HS-27A (cell line): ENCODE measurements around the gene PRM3.

Source experiments
- DNase-seq: peaks from one replicate; pipeline ENCODE4 v3.0.0-alpha.2; 2012; ENCODE audit warnings: low read depth, missing footprints

Gene PRM3

GRCh38 chr16:11272921-11273720 is at the start of gene PRM3:
TSS of gene PRM3 (minus strand) at chr16:11273629. CDS start at chr16:11273595, 34 bp downstream.
- no peak for DNase-seq

DNA sequence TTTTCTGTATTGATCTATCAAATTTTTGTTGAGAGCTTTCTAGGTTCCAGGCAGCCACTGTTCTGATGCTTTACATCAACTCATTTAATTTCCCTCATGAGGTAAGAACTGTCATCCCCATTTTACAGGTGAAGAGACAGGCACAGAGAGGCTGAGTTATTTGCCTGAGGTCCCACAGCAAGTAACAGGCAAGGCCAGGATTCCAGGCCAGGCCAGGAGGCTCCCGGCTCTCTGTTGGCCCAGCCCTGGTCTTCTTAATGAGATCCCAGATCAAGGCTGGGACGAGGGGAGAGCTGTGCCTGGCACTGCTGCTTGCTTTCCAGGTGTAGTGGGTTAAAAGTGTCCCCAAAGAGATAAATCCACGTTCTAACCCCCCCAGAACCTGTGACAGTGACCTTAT is 49.4 kb upstream of the PRM3 start:
- DNase-seq, result no peak

GRCh38 chr16:11321662-11322061 is 48.2 kb upstream of the PRM3 start:
- no peak for DNase-seq

GRCh38 chr16:11320170-11320569 is 46.7 kb upstream of the PRM3 start:
- DNase-seq, result no peak

DNA sequence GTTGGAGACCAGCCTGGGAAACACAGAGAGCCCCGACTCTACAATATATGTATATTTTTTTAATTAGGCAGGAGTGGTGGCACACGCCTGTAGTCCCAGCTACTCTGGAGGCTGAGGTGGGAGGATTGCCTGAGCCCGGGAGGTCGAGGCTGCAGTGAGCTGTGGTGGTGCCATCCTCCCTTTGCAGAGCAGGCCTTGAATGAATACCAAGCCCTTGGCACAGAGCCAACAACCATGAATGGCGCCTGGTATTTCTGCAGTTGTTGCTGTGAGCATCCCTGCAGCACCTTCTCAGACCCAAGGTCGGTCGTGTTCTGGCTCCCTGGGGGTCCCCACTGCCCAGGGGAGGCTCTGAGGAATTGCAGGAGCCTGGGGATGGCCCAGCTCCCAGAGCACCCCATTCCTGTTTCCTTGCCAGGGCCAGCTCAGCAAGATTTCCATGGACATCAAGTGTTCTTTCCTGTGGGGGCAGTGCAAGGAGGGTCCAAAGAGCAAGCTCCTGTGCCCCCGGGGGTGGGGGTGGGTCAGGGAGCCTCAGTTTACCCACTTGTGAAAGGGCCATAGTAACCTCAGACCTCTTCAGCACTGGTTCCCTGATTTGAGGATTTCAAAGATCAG is 46.2 kb upstream of the PRM3 start:
- no peak for DNase-seq

GRCh38 chr16:11318817-11319216 is 45.4 kb upstream of the PRM3 start:
- DNase-seq, result no peak

DNA sequence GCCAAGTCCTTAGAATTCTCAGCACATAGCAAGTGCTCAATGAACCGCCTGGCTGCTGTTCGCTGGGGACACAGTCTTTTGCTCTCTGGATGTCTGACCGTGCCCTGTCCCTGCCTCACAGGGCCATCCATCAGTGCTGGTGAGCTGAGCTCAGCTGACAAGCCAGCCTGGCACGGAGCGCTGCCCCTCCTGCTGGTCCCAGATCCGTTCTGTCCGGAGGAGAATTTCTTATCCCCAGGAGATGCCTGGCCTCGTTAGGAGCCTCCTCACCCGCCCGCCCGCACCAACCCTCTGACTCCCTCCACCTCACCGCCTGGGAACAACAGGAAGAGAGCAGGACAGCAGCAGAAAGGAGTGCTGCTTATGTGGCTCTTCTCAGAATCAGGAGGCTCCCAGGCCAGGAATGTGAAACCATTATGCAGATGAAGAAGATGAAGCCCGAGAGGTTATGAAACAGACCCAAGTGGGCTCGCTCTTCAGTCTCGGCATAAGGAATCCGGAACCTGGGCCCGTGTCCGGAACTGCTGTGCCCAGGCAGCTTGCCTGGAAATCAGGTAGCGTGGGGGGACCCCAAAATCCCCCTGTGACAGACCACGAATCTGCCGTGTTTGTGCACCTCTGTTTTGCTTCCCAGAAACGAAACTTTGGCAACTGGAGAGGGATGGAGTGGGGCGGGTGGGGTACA is 43.0 kb upstream of the PRM3 start:
- no peak for DNase-seq

DNA sequence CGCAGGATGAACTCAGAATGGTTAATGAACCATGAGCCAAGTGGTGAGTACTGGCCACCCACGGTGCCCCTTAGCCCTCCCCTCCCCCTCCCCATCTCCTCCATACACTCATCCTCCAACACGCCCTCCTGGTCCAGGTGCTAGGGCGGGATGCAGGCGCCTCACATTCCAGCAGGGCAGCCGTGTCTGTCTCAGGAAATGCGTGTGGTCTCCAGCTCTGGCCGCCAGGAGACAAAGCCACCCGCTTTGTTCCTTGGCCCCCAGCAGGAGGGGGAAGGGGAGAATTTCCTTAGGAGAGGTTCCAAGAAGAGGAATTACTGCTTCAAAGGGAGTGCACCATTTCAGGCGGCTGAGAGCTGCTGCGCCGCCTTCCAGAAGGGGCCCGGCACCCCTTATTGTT is 42.1 kb upstream of the PRM3 start:
- no peak for DNase-seq

DNA sequence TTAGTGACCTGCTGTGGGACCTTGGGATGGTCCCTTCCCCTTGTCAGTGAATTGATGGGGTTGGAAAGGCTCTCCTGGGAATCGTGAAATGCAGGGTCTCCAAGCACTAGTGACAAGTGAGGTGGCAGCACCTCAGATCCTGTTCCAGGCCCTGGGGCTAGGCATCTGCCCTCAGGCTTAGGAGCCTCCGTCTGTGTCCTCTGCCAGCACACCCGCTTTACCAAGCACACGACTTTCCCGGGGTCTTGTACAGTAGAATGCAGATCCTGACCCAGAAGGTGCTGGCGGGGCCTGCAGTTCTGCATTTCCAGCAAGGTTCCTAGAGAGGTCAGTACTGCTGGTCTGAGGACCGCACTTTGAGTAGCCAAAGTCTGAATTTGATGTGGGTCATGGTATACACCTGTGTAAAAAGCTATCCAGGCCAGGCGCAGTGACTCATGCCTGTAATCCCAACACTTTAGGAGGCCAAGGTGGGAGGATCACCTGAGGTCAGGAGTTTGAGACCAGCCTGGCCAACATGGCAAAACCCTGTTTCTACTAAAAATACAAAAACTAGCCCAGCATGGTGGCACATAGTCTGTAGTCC is 41.0 kb upstream of the PRM3 start:
- DNase-seq, result no peak

GRCh38 chr16:11313493-11314308 is 40.3 kb upstream of the PRM3 start:
- no peak for DNase-seq

DNA sequence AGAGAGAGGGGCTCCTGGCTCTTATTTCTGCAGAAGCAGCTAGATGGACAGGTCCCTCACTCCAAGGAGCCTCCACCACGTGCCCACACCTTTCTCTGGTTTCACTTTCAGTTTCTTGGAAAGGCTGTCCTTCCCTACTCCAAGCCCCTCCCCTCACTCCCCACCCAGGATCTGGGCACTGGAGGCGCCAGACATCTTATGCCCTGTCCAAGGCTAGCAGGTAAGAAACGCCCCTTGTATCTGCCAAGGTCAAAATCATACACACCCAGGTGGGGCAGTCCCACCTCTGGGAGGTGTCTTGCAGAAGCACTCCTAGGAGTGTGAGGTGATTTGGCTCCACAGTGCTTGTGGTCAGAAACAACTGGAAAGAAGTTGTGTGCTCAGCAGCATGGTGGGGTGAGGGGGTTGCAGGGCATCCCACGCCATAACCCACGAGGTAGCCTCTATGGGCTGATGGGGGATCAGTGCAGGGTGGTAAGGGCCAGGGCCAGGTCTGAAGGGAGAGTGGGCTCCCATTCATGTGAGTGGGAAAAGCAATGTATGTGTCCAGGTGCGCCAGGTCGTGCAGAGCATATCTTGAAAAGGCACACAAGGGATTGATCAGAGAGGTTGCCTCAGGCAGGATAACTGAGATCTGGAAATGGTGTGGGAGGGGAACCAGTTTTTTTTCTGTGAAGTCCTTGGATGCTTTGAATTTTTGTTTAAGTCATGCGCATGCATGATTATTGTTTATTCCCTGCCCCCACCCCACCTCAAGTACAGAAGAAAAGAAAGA is 39.5 kb upstream of the PRM3 start:
- DNase-seq, result no peak

- DNase-seq, result no peak
Observed at GRCh38 chr16:11310997-11311561, 37.6 kb upstream of the PRM3 start.

DNA sequence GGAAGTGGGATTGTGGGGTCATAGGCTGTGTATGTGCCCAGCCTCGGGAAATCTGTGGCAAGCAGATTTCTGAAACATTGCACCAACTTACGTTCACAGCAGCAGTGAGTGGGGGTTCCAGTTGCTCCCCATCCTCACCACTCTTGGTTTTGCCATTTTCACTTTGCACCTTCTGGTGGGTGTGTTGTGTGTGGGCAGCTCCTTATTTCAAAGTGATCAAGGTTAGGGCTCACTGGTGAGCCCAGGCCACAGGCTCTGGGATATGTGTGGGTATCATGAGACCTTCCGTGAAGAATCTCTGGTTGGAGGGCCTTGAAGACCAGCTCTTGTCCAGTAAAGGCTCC is 37.2 kb upstream of the PRM3 start:
- DNase-seq, result no peak

- no peak for DNase-seq
Observed at GRCh38 chr16:11309895-11310633, 36.6 kb upstream of the PRM3 start.

- no peak for DNase-seq
Observed at GRCh38 chr16:11308493-11309283, 35.3 kb upstream of the PRM3 start.

GRCh38 chr16:11307639-11308492 is 34.4 kb upstream of the PRM3 start:
- DNase-seq, result no peak

DNA sequence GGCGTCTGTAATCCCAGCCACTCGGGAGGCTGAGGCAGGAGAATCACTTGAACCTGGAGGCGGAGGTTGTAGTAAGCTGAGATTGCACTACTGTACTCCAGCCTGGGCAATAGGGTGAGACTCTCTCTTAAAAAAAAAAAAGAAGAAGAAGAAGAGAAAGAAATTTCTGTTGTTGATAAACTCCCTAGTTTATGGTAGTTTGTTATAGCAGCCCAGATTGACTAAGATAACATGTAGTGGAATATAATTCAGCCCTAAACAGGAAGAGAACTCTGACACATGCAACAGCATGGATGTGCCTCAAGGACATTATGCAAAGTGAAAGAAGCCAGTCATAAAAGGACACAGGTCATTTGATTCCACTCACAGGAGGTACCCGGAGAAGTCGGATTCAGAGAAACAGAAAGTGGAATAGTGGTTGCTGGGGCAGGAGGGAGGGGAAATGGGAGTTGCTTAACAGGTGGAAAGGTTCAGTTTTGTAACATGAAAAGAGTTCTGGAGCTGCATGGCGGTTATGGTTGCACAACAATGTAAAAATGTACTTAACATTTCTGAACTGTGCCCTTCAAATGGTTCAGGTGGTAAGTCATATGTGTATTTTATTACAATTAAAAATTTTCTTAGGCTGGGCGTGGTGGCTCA is 33.7 kb upstream of the PRM3 start:
- no peak for DNase-seq

GRCh38 chr16:11306381-11306780 is 33.0 kb upstream of the PRM3 start:
- no peak for DNase-seq
